ENCODE data around the gene LIG1. TPM values are rescaled to one million over a fixed set of nuclear protein-coding genes. Genes with fewer than 3 reads are reported as not detected.

Gene LIG1
- total RNA-seq, 1 experiment from 2014 or later: 204 TPM

DNA sequence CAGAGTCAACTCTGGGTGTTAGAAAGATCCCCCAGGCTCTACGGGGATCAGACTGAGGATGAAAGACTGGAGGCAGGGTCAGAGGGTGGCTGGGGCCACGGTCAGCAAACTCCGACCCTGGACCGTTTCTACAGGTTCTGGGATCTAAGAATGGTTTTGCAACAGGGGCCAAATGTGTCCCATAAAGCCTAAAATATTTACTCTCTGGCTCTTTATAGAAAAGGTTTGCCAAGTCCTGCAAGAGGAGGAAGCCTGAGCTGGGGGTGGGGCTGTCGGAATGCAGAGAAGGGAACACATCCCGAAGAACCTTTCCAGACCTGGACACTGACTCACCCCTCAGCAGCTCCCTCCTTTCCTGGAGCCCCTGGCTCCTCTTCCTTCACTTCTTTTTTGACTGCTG is 20.7 kb downstream of the LIG1 start:
- ChIA-PET CTCF (no interaction called here), POLR2A (ENCODE audit: low non-redundant PET) (no interaction called here)
- H3K4me1 ChIP-seq (ENCODE audit: insufficient read depth, low read length, poor library complexity, severe bottlenecking): peaks cover 24% of the 10 kb centered on the region
- no TSS peak for BruUV-seq (replicated peaks)
- H3K27ac ChIP-seq (ENCODE audit: low read depth, low read length, poor library complexity, severe bottlenecking): no peak overlapping the region
- DNase-seq (ENCODE audit: low spot score): no peak
- TF ChIP-seq EZH2 (IDR thresholded peaks at IDR 0.05; ENCODE audit: borderline replicate concordance, low read depth, low read length, poor library complexity, severe bottlenecking) (no peak), CTCF (conservative IDR thresholded peaks at IDR 0.05; ENCODE audit: low read depth, low read length) (no peak)
- H3K9me3 ChIP-seq (ENCODE audit: low read depth, low read length, poor library complexity, severe bottlenecking): no peaks in the 10 kb centered on the region
- no peaks in the 10 kb centered on the region for H3K27me3 ChIP-seq (replicated peaks; ENCODE audit: insufficient read depth, low read depth, low read length, poor library complexity)
- peaks cover 64% of the 10 kb centered on the region for H3K36me3 ChIP-seq (ENCODE audit: insufficient read depth, low read length, poor library complexity, severe bottlenecking)
- intact Hi-C loops (cut with micrococcal nuclease; ENCODE audit: unreplicated experiment): no loop called here
- H3K4me3 ChIP-seq (ENCODE audit: low read depth, low read length, poor library complexity, severe bottlenecking): no peak overlapping the region

- BruUV-seq (replicated peaks): no TSS peak
- Histone ChIP-seq H3K4me3 (ENCODE audit: low read depth, low read length, poor library complexity, severe bottlenecking) (no peak overlapping the region), H3K9me3 (ENCODE audit: low read depth, low read length, poor library complexity, severe bottlenecking) (no peaks in the 10 kb centered on the region), H3K36me3 (ENCODE audit: insufficient read depth, low read length, poor library complexity, severe bottlenecking) (peaks cover 71% of the 10 kb centered on the region), H3K27me3 (replicated peaks; ENCODE audit: insufficient read depth, low read depth, low read length, poor library complexity) (no peaks in the 10 kb centered on the region), H3K4me1 (ENCODE audit: insufficient read depth, low read length, poor library complexity, severe bottlenecking) (peaks cover 16% of the 10 kb centered on the region), H3K27ac (ENCODE audit: low read depth, low read length, poor library complexity, severe bottlenecking) (no peak overlapping the region)
- ChIA-PET CTCF (no interaction called here), POLR2A (ENCODE audit: low non-redundant PET) (no interaction called here)
- intact Hi-C loops (cut with micrococcal nuclease; ENCODE audit: unreplicated experiment): no loop called here
- TF ChIP-seq EZH2 (IDR thresholded peaks at IDR 0.05; ENCODE audit: borderline replicate concordance, low read depth, low read length, poor library complexity, severe bottlenecking) (no peak), CTCF (conservative IDR thresholded peaks at IDR 0.05; ENCODE audit: low read depth, low read length) (no peak)
- no peak for DNase-seq (ENCODE audit: low spot score)
Observed at GRCh38 chr19:48148576-48148975, 21.6 kb downstream of the LIG1 start.

GRCh38 chr19:48147597-48148175 is 22.5 kb downstream of the LIG1 start:
- BruUV-seq (replicated peaks): no TSS peak
- no peak for TF ChIP-seq CTCF (conservative IDR thresholded peaks at IDR 0.05; ENCODE audit: low read depth, low read length)
- TF ChIP-seq EZH2 (IDR thresholded peaks at IDR 0.05; ENCODE audit: borderline replicate concordance, low read depth, low read length, poor library complexity, severe bottlenecking): no peak
- Histone ChIP-seq H3K36me3 (ENCODE audit: insufficient read depth, low read length, poor library complexity, severe bottlenecking) (peaks cover 79% of the 10 kb centered on the region), H3K4me1 (ENCODE audit: insufficient read depth, low read length, poor library complexity, severe bottlenecking) (peaks cover 8% of the 10 kb centered on the region), H3K27ac (ENCODE audit: low read depth, low read length, poor library complexity, severe bottlenecking) (peak overlapping the region; percentile 41), H3K4me3 (ENCODE audit: low read depth, low read length, poor library complexity, severe bottlenecking) (no peak overlapping the region), H3K9me3 (ENCODE audit: low read depth, low read length, poor library complexity, severe bottlenecking) (no peaks in the 10 kb centered on the region), H3K27me3 (replicated peaks; ENCODE audit: insufficient read depth, low read depth, low read length, poor library complexity) (no peaks in the 10 kb centered on the region)
- intact Hi-C loops (cut with micrococcal nuclease; ENCODE audit: unreplicated experiment): no loop called here
- ChIA-PET POLR2A (ENCODE audit: low non-redundant PET) (no interaction called here), CTCF (interaction anchor here (0.5 to 0.6 kb wide), 4 partner anchors 28 to 184 kb away, joined by 3 to 7 read pairs (median 7); no protein-coding TSS in a partner anchor)
- peak; percentile 63 for DNase-seq (ENCODE audit: low spot score)

Data from A673 (cell line).